GM23338 (cell line): Measurements from ENCODE around the gene RBM19. TPM values are rescaled to one million over a fixed set of nuclear protein-coding genes. Genes with fewer than 3 reads are reported as not detected.

Experiments
- ATAC-seq: fragments of 200-7000 bp; cut with Tn5 transposase; 3 replicates; pipeline ENCODE4 v1.9.1; 2020
- DNase-seq: peaks from one replicate; pipeline ENCODE4 v3.0.0-alpha.2; 2015; ENCODE audit warnings: low spot score
- H2AFZ ChIP-seq: fragments of 200-600 bp; sonication (generic); 2 replicates; pipeline ENCODE4 v1.8.0; 2016; ENCODE audit warnings: antibody characterized with exemption, mild to moderate bottlenecking, moderate library complexity
- H3F3A ChIP-seq: fragments of 200-600 bp; sonication (generic); replicated peaks from 2 replicates; pipeline ENCODE4 v1.8.0; 2017; ENCODE audit warnings: antibody characterized with exemption, mixed run types, low read depth
- H3K27ac ChIP-seq: fragments of 200-600 bp; sonication (generic); 2 replicates; pipeline ENCODE4 v1.6.1; 2016; ENCODE audit warnings: low read depth
- H3K27me3 ChIP-seq: fragments of 200-600 bp; sonication (generic); 2 replicates; pipeline ENCODE4 v1.8.0; 2016; ENCODE audit warnings: mild to moderate bottlenecking, mixed run types, moderate library complexity; ENCODE audit not compliant: insufficient read depth
- H3K36me3 ChIP-seq: fragments of 200-600 bp; sonication (generic); 2 replicates; pipeline ENCODE4 v1.8.0; 2016; ENCODE audit warnings: mild to moderate bottlenecking; ENCODE audit not compliant: insufficient read depth
- H3K4me1 ChIP-seq: fragments of 200-600 bp; sonication (generic); 2 replicates; pipeline ENCODE4 v1.8.0; 2016; ENCODE audit warnings: mild to moderate bottlenecking, moderate library complexity; ENCODE audit not compliant: insufficient read depth
- H3K4me2 ChIP-seq: fragments of 200-600 bp; sonication (generic); 2 replicates; pipeline ENCODE4 v1.7.1; 2017; ENCODE audit warnings: mixed run types
- H3K4me3 ChIP-seq: fragments of 200-600 bp; sonication (generic); 2 replicates; pipeline ENCODE4 v1.6.1; 2016; ENCODE audit warnings: mixed run types
- H3K79me2 ChIP-seq: fragments of 200-600 bp; sonication (generic); replicated peaks from 2 replicates; pipeline ENCODE4 v1.8.0; 2017; ENCODE audit warnings: mild to moderate bottlenecking; ENCODE audit not compliant: insufficient read depth
- H3K9me2 ChIP-seq: fragments of 200-600 bp; sonication (generic); 2 replicates; pipeline ENCODE4 v1.8.0; 2017; ENCODE audit not compliant: insufficient read depth
- H4K20me1 ChIP-seq: fragments of 200-600 bp; sonication (generic); replicated peaks from 2 replicates; pipeline ENCODE4 v1.8.0; 2017; ENCODE audit warnings: mild to moderate bottlenecking; ENCODE audit not compliant: insufficient read depth
- H3K27ac Mint-ChIP-seq: 2 replicates; pipeline ENCODE4 v1.8.0; 2020; ENCODE audit warnings: inconsistent platforms, mild to moderate bottlenecking, moderate library complexity, mixed read lengths
- H3K27me3 Mint-ChIP-seq: 3 replicates; pipeline ENCODE4 v1.8.0; 2022; ENCODE audit warnings: low read depth, mild to moderate bottlenecking, moderate library complexity, mixed read lengths, inconsistent platforms; ENCODE audit not compliant: insufficient read depth, poor library complexity
- H3K36me3 Mint-ChIP-seq: 3 replicates; pipeline ENCODE4 v1.8.0; 2021; ENCODE audit warnings: low read depth, mild to moderate bottlenecking, inconsistent platforms, moderate library complexity, mixed read lengths
- H3K4me1 Mint-ChIP-seq: 3 replicates; pipeline ENCODE4 v1.8.0; 2020; ENCODE audit warnings: mild to moderate bottlenecking, inconsistent platforms, mixed read lengths
- H3K4me3 Mint-ChIP-seq: 3 replicates; pipeline ENCODE4 v1.8.0; 2021; ENCODE audit warnings: moderate library complexity, mild to moderate bottlenecking, inconsistent platforms, mixed read lengths
- H3K9me3 Mint-ChIP-seq: 3 replicates; pipeline ENCODE4 v1.8.0; 2020; ENCODE audit warnings: moderate library complexity, mild to moderate bottlenecking, inconsistent platforms, mixed read lengths
- CREB1 ChIP-seq: fragments of 250-450 bp; sonication (Bioruptor Pico); IDR thresholded peaks from 2 replicates; pipeline ENCODE4 v1.5.0; 2020; ENCODE audit warnings: low read depth, mild to moderate bottlenecking, moderate library complexity
- CTCF ChIP-seq, 2 experiments: fragments of 200-600 bp in 1 of 2; sonication (generic) in 1 of 2; conservative IDR thresholded peaks; 2 replicates each; pipeline versions ENCODE4 v1.5.1 to v1.6.1; 2016 to 2017; ENCODE audit warnings: antibody characterized with exemption in 2 of 2, low read depth in 2 of 2, mild to moderate bottlenecking in 2 of 2, moderate library complexity in 1 of 2
- ETS1 ChIP-seq: IDR thresholded peaks from 2 replicates; pipeline ENCODE4 v1.6.1; 2016; ENCODE audit warnings: antibody characterized with exemption
- EZH2phosphoT487 ChIP-seq: fragments of 200-600 bp; sonication (generic); IDR thresholded peaks from one replicate; pipeline ENCODE4 v1.8.1; 2018; ENCODE audit warnings: antibody characterized with exemption; ENCODE audit not compliant: unreplicated experiment
- POLR2AphosphoS5 ChIP-seq: IDR thresholded peaks from 2 replicates; pipeline ENCODE4 v1.6.1; 2016; ENCODE audit warnings: antibody characterized with exemption, low read depth
- REST ChIP-seq: IDR thresholded peaks from one replicate; pipeline ENCODE4 v1.6.1; 2018; ENCODE audit warnings: antibody characterized with exemption; ENCODE audit not compliant: unreplicated experiment
- STAT1 ChIP-seq: IDR thresholded peaks from one replicate; pipeline ENCODE4 v1.6.1; 2016; ENCODE audit warnings: antibody characterized with exemption; ENCODE audit not compliant: unreplicated experiment
- ZNF114 ChIP-seq: fragments of 250-450 bp; sonication (Bioruptor Pico); IDR thresholded peaks from 2 replicates; pipeline ENCODE4 v1.5.0; 2020; ENCODE audit warnings: mild to moderate bottlenecking, moderate library complexity
- ZNF331 ChIP-seq: fragments of 250-450 bp; sonication (Bioruptor Pico); IDR thresholded peaks from 2 replicates; pipeline ENCODE4 v1.5.0; 2020; ENCODE audit warnings: low read depth, mild to moderate bottlenecking, moderate library complexity
- polyA plus RNA-seq: library from polyadenylated mRNA; unstranded; fragments of >200 nt; fragmentation: Nextera tagmentation; extraction: Ambion mirVana; gene quantifications from 2 replicates; pipeline ENCODE4 v1.2.1, GENCODE V29; 2016
- total RNA-seq: library from RNA; depleted of rRNA; stranded (reverse); fragments of >200 nt; shearing (Covaris generic); gene quantifications from 2 replicates; pipeline ENCODE4 v1.2.3, GENCODE V29; 2014

The RBM19 gene
- total and polyA plus RNA-seq, 2 experiments from 2014 or later, result 43.4 to 56.7 TPM

GRCh38 chr12:113896194-113896593, 69.9 kb downstream of the RBM19 start:
- Mint-ChIP-seq H3K27ac (no peak overlapping the region), H3K4me3 (no peak overlapping the region), H3K36me3 (peaks cover 3% of the 10 kb centered on the region; the same call in 1 of the 3 replicates), H3K27me3 (no peaks in the 10 kb centered on the region), H3K9me3 (no peaks in the 10 kb centered on the region), H3K4me1 (peaks cover 25% of the 10 kb centered on the region)
- H2AFZ ChIP-seq, result no peak overlapping the region
- H4K20me1 ChIP-seq, result no peaks in the 10 kb centered on the region
- no peaks in the 10 kb centered on the region for H3F3A ChIP-seq
- TF ChIP-seq CTCF (conservative IDR thresholded peaks at IDR 0.05; ENCODE audit: low read depth in 2 of 2), result no peak
- TF ChIP-seq ETS1, result no peak
- peaks cover 5% of the 10 kb centered on the region for H3K4me1 ChIP-seq
- no peaks in the 10 kb centered on the region for H3K27me3 ChIP-seq
- no peaks in the 10 kb centered on the region for H3K79me2 ChIP-seq
- DNase-seq (peak; percentile 91), ATAC-seq (peak; percentile 87)
- no peaks in the 10 kb centered on the region for H3K9me2 ChIP-seq
- no peak overlapping the region for H3K27ac ChIP-seq
- no peak overlapping the region for H3K4me3 ChIP-seq
- H3K36me3 ChIP-seq, result no peaks in the 10 kb centered on the region; the same call in 1 of the 2 replicates
- H3K4me2 ChIP-seq, result no peak overlapping the region

- no peaks in the 10 kb centered on the region for H3K9me3 Mint-ChIP-seq
- Histone ChIP-seq H2AFZ (no peak overlapping the region), H3K4me1 (peaks cover 9% of the 10 kb centered on the region), H3K27ac (no peak overlapping the region), H4K20me1 (no peaks in the 10 kb centered on the region; the same call in 1 of the 2 replicates), H3F3A (no peaks in the 10 kb centered on the region), H3K27me3 (no peaks in the 10 kb centered on the region), H3K9me2 (no peaks in the 10 kb centered on the region), H3K79me2 (no peaks in the 10 kb centered on the region), H3K4me2 (no peak overlapping the region), H3K36me3 (no peaks in the 10 kb centered on the region; the same call in 1 of the 2 replicates), H3K4me3 (no peak overlapping the region)
- DNase-seq, result no peak
- H3K27ac Mint-ChIP-seq, result no peak overlapping the region
- peaks cover 3% of the 10 kb centered on the region for H3K27me3 Mint-ChIP-seq
- peaks cover 30% of the 10 kb centered on the region for H3K4me1 Mint-ChIP-seq
- peaks cover 3% of the 10 kb centered on the region; the same call in 1 of the 3 replicates for H3K36me3 Mint-ChIP-seq
- H3K4me3 Mint-ChIP-seq, result no peak overlapping the region
- ATAC-seq, result no peak
- TF ChIP-seq POLR2AphosphoS5 (no peak), EZH2phosphoT487 (no peak), ZNF114 (CRISPR knock-in tag) (no peak), STAT1 (no peak), CREB1 (CRISPR knock-in tag) (no peak), CTCF (conservative IDR thresholded peaks at IDR 0.05; ENCODE audit: low read depth in 2 of 2) (no peak), ZNF331 (no peak), REST (no peak)
These were observed 70.9 kb downstream of the RBM19 start for GRCh38 chr12:113895176-113895575.
